WTC11 (cell line): ENCODE measurements around the gene EVI5L. TPM values are rescaled to one million over a fixed set of nuclear protein-coding genes. Genes with fewer than 3 reads are reported as not detected.

Experiments used
- ATAC-seq: fragments of 200-7000 bp; cut with Tn5 transposase; 2 replicates; pipeline ENCODE4 v1.10.0; 2021; ENCODE audit warnings: mild to moderate bottlenecking, moderate library complexity
- CTCF ChIA-PET: fragments of 300-600 bp; sonication (Branson Sonifier 250); formaldehyde crosslinking; loops from one replicate; lab custom pipeline; 2021; ENCODE audit warnings: antibody characterized with exemption; lab: Charles Lee
- POLR2A ChIA-PET: fragments of 350-600 bp; sonication (Branson Sonifier 250); formaldehyde crosslinking; loops from one replicate; lab custom pipeline; 2021; ENCODE audit warnings: antibody characterized with exemption; lab: Charles Lee
- DNase-seq: peaks from one replicate; pipeline ENCODE4 v3.0.0; 2021; ENCODE audit warnings: low spot score
- H3K27ac Mint-ChIP-seq: 2 replicates; pipeline ENCODE4 v1.8.0; 2021; ENCODE audit warnings: mixed read lengths
- H3K27me3 Mint-ChIP-seq: 2 replicates; pipeline ENCODE4 v1.8.0; 2021; ENCODE audit warnings: low read depth, mild to moderate bottlenecking, moderate library complexity, mixed read lengths
- H3K36me3 Mint-ChIP-seq: 2 replicates; pipeline ENCODE4 v1.8.0; 2021; ENCODE audit warnings: mixed read lengths
- H3K4me1 Mint-ChIP-seq: 2 replicates; pipeline ENCODE4 v1.8.0; 2022; ENCODE audit warnings: mixed read lengths
- H3K4me3 Mint-ChIP-seq: 2 replicates; pipeline ENCODE4 v1.8.0; 2021; ENCODE audit warnings: mild to moderate bottlenecking, moderate library complexity, mixed read lengths
- H3K9me3 Mint-ChIP-seq: 2 replicates; pipeline ENCODE4 v1.8.0; 2021; ENCODE audit warnings: mixed read lengths
- ATF1 ChIP-seq: sonication (generic); formaldehyde crosslinking; IDR thresholded peaks from 2 replicates; pipeline ENCODE4 v1.8.1; 2023; ENCODE audit warnings: mild to moderate bottlenecking, moderate library complexity, missing genetic modification reagents
- FOXJ3 ChIP-seq: sonication (generic); formaldehyde crosslinking; IDR thresholded peaks from 2 replicates; pipeline ENCODE4 v1.9.0; 2021; ENCODE audit warnings: missing genetic modification reagents, mild to moderate bottlenecking, borderline replicate concordance
- FOXP1 ChIP-seq: sonication (generic); formaldehyde crosslinking; IDR thresholded peaks from 2 replicates; pipeline ENCODE4 v1.8.0; 2022; ENCODE audit warnings: missing genetic modification reagents, mild to moderate bottlenecking, moderate library complexity, borderline replicate concordance
- GTF2I ChIP-seq: fragments of 250-450 bp; sonication (Bioruptor Pico); conservative IDR thresholded peaks from 2 replicates; pipeline ENCODE4 v1.4.0; 2021; ENCODE audit warnings: mild to moderate bottlenecking
- HMGA2 ChIP-seq: fragments of 250-450 bp; sonication (Bioruptor Pico); IDR thresholded peaks from 2 replicates; pipeline ENCODE4 v1.4.0; 2021; ENCODE audit warnings: mild to moderate bottlenecking, moderate library complexity
- IRF2 ChIP-seq: sonication (generic); formaldehyde crosslinking; IDR thresholded peaks from 2 replicates; pipeline ENCODE4 v1.8.0; 2022; ENCODE audit warnings: low read depth, missing genetic modification reagents, borderline replicate concordance
- KAT7 ChIP-seq: sonication (generic); formaldehyde crosslinking; IDR thresholded peaks from 2 replicates; pipeline ENCODE4 v1.8.1; 2023; ENCODE audit warnings: missing genetic modification reagents, mild to moderate bottlenecking, borderline replicate concordance
- MYBL2 ChIP-seq: sonication (generic); formaldehyde crosslinking; IDR thresholded peaks from 2 replicates; pipeline ENCODE4 v1.8.1; 2023; ENCODE audit warnings: mild to moderate bottlenecking, moderate library complexity, missing genetic modification reagents
- NFYB ChIP-seq: sonication (generic); formaldehyde crosslinking; conservative IDR thresholded peaks from 2 replicates; pipeline ENCODE4 v1.8.0; 2022; ENCODE audit warnings: low read depth, missing genetic modification reagents
- NR1H2 ChIP-seq: sonication (generic); formaldehyde crosslinking; IDR thresholded peaks from 2 replicates; pipeline ENCODE4 v1.9.0; 2021; ENCODE audit warnings: mild to moderate bottlenecking, moderate library complexity, missing genetic modification reagents
- NR2C2 ChIP-seq: sonication (generic); formaldehyde crosslinking; IDR thresholded peaks from 2 replicates; pipeline ENCODE4 v1.8.0; 2022; ENCODE audit warnings: mild to moderate bottlenecking, missing genetic modification reagents
- NR3C1 ChIP-seq: sonication (generic); formaldehyde crosslinking; conservative IDR thresholded peaks from 2 replicates; pipeline ENCODE4 v1.8.1; 2023; ENCODE audit warnings: low read depth, mild to moderate bottlenecking, missing genetic modification reagents
- TEAD1 ChIP-seq: sonication (generic); formaldehyde crosslinking; IDR thresholded peaks from 2 replicates; pipeline ENCODE4 v1.8.0; 2022; ENCODE audit warnings: mild to moderate bottlenecking, missing genetic modification reagents
- ZNF121 ChIP-seq: sonication (generic); formaldehyde crosslinking; IDR thresholded peaks from 2 replicates; pipeline ENCODE4 v1.8.0; 2023; ENCODE audit warnings: missing genetic modification reagents
- ZNF396 ChIP-seq: fragments of 250-450 bp; sonication (Bioruptor Pico); IDR thresholded peaks from 2 replicates; pipeline ENCODE4 v1.8.0; 2021; ENCODE audit warnings: mild to moderate bottlenecking, moderate library complexity, borderline replicate concordance
- ZNF416 ChIP-seq: fragments of 250-450 bp; sonication (Bioruptor Pico); IDR thresholded peaks from 2 replicates; pipeline ENCODE4 v1.9.0; 2021; ENCODE audit warnings: mild to moderate bottlenecking, inconsistent platforms
- ZNF512 ChIP-seq: sonication (generic); formaldehyde crosslinking; IDR thresholded peaks from 2 replicates; pipeline ENCODE4 v1.8.1; 2022; ENCODE audit warnings: missing genetic modification reagents, borderline replicate concordance
- total RNA-seq: library from RNA; stranded (reverse); gene quantifications from 3 replicates; pipeline ENCODE4 v1.2.3, GENCODE V29; 2021
- TF ChIP-seq, protein P1 (sequence below): fragments of 250-450 bp; sonication (Bioruptor Pico); IDR thresholded peaks from 2 replicates; pipeline ENCODE4 v1.9.0; 2021; ENCODE audit warnings: mild to moderate bottlenecking, borderline replicate concordance
- TF ChIP-seq, protein P2 (sequence below): sonication (generic); formaldehyde crosslinking; IDR thresholded peaks from 2 replicates; pipeline ENCODE4 v1.8.1; 2022; ENCODE audit warnings: mild to moderate bottlenecking, missing genetic modification reagents, moderate library complexity, borderline replicate concordance
- TF ChIP-seq, protein P3 (sequence below): sonication (generic); formaldehyde crosslinking; IDR thresholded peaks from 2 replicates; pipeline ENCODE4 v1.8.0; 2023; ENCODE audit warnings: mild to moderate bottlenecking, missing genetic modification reagents
- TF ChIP-seq, protein P4 (sequence below): fragments of 250-450 bp; sonication (Bioruptor Pico); IDR thresholded peaks from 2 replicates; pipeline ENCODE4 v1.9.0; 2021; ENCODE audit warnings: moderate library complexity, mild to moderate bottlenecking, inconsistent platforms, borderline replicate concordance

Gene EVI5L
- total RNA-seq, 1 experiment from 2014 or later, result 10.5 TPM

GRCh38 chr19:7864690-7865074, 34.7 kb downstream of the EVI5L start:
- ATAC-seq, result no peak
- TF ChIP-seq, protein P1, sequence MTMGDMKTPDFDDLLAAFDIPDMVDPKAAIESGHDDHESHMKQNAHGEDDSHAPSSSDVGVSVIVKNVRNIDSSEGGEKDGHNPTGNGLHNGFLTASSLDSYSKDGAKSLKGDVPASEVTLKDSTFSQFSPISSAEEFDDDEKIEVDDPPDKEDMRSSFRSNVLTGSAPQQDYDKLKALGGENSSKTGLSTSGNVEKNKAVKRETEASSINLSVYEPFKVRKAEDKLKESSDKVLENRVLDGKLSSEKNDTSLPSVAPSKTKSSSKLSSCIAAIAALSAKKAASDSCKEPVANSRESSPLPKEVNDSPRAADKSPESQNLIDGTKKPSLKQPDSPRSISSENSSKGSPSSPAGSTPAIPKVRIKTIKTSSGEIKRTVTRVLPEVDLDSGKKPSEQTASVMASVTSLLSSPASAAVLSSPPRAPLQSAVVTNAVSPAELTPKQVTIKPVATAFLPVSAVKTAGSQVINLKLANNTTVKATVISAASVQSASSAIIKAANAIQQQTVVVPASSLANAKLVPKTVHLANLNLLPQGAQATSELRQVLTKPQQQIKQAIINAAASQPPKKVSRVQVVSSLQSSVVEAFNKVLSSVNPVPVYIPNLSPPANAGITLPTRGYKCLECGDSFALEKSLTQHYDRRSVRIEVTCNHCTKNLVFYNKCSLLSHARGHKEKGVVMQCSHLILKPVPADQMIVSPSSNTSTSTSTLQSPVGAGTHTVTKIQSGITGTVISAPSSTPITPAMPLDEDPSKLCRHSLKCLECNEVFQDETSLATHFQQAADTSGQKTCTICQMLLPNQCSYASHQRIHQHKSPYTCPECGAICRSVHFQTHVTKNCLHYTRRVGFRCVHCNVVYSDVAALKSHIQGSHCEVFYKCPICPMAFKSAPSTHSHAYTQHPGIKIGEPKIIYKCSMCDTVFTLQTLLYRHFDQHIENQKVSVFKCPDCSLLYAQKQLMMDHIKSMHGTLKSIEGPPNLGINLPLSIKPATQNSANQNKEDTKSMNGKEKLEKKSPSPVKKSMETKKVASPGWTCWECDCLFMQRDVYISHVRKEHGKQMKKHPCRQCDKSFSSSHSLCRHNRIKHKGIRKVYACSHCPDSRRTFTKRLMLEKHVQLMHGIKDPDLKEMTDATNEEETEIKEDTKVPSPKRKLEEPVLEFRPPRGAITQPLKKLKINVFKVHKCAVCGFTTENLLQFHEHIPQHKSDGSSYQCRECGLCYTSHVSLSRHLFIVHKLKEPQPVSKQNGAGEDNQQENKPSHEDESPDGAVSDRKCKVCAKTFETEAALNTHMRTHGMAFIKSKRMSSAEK (CRISPR knock-in tag), result no peak
- TF ChIP-seq IRF2 (CRISPR knock-in tag), result no peak
- TF ChIP-seq ATF1 (CRISPR knock-in tag), result no peak
- no peak for TF ChIP-seq GTF2I (CRISPR knock-in tag)
- TF ChIP-seq FOXP1, result no peak
- no peak for TF ChIP-seq MYBL2 (CRISPR knock-in tag)
- no peak for TF ChIP-seq NR1H2
- TF ChIP-seq ZNF512 (CRISPR knock-in tag), result no peak
- no peak for TF ChIP-seq HMGA2 (CRISPR knock-in tag)
- no peak for TF ChIP-seq KAT7 (CRISPR knock-in tag)
- no peak for TF ChIP-seq ZNF396 (CRISPR knock-in tag)
- TF ChIP-seq NR3C1, result no peak
- TF ChIP-seq, protein P2, sequence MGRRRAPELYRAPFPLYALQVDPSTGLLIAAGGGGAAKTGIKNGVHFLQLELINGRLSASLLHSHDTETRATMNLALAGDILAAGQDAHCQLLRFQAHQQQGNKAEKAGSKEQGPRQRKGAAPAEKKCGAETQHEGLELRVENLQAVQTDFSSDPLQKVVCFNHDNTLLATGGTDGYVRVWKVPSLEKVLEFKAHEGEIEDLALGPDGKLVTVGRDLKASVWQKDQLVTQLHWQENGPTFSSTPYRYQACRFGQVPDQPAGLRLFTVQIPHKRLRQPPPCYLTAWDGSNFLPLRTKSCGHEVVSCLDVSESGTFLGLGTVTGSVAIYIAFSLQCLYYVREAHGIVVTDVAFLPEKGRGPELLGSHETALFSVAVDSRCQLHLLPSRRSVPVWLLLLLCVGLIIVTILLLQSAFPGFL (CRISPR knock-in tag), result no peak
- Mint-ChIP-seq H3K4me3 (no peak overlapping the region), H3K9me3 (no peaks in the 10 kb centered on the region), H3K27me3 (peaks cover 82% of the 10 kb centered on the region), H3K27ac (no peak overlapping the region), H3K4me1 (peaks cover 18% of the 10 kb centered on the region), H3K36me3 (no peaks in the 10 kb centered on the region)
- POLR2A ChIA-PET, result no interaction called here
- CTCF ChIA-PET, result interaction anchor here (1.4 to 4.5 kb wide), 4 partner anchors 12 to 296 kb away, joined by 4 to 45 read pairs (median 10); no protein-coding TSS in a partner anchor
- no peak for DNase-seq

DNA sequence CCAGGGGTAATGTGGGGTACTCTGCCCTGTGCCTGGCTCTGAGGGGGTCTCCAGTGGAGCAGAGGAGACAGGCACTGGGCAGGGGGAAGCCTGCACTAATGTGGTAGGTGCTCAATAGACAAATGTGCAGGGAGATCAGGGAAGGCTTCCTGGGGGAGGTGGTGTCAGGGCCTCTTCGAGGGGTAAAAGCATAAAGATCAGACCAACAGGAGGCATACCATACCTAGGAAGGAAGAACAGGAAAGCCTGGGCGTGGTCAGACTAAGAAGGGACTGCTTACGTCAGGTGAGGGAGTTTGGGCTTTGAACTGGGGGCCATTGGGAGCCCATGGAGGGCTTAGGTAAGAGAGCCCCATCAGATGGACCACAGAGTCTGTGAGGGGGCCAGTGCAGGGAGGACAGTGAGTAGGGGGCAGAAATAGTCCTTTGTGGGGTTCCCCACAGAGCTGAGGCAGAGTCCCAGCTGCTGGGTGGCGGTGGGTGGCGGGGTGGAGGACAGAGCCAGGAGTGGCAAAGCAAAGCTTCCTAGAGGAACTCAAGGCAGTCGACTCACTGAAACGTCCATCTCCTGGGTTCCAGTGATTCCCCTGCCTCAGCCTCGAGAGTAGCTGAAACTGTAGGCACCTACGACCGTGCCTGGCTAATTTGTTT, 35.4 kb downstream of the EVI5L start:
- CTCF ChIA-PET, result interaction anchor here (0.9 to 2.7 kb wide), 4 partner anchors 13 to 297 kb away, joined by 4 to 8 read pairs (median 4); no protein-coding TSS in a partner anchor
- H3K27ac Mint-ChIP-seq, result no peak overlapping the region
- TF ChIP-seq ZNF121 (CRISPR knock-in tag) (no peak), KAT7 (CRISPR knock-in tag) (no peak), ZNF512 (CRISPR knock-in tag) (no peak), NFYB (CRISPR knock-in tag) (no peak), TEAD1 (CRISPR knock-in tag) (no peak), FOXJ3 (CRISPR knock-in tag) (no peak), NR2C2 (CRISPR knock-in tag) (no peak), FOXP1 (no peak), ZNF416 (CRISPR knock-in tag) (no peak)
- TF ChIP-seq, protein P3, sequence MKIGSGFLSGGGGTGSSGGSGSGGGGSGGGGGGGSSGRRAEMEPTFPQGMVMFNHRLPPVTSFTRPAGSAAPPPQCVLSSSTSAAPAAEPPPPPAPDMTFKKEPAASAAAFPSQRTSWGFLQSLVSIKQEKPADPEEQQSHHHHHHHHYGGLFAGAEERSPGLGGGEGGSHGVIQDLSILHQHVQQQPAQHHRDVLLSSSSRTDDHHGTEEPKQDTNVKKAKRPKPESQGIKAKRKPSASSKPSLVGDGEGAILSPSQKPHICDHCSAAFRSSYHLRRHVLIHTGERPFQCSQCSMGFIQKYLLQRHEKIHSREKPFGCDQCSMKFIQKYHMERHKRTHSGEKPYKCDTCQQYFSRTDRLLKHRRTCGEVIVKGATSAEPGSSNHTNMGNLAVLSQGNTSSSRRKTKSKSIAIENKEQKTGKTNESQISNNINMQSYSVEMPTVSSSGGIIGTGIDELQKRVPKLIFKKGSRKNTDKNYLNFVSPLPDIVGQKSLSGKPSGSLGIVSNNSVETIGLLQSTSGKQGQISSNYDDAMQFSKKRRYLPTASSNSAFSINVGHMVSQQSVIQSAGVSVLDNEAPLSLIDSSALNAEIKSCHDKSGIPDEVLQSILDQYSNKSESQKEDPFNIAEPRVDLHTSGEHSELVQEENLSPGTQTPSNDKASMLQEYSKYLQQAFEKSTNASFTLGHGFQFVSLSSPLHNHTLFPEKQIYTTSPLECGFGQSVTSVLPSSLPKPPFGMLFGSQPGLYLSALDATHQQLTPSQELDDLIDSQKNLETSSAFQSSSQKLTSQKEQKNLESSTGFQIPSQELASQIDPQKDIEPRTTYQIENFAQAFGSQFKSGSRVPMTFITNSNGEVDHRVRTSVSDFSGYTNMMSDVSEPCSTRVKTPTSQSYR (CRISPR knock-in tag), result no peak
- TF ChIP-seq, protein P4, sequence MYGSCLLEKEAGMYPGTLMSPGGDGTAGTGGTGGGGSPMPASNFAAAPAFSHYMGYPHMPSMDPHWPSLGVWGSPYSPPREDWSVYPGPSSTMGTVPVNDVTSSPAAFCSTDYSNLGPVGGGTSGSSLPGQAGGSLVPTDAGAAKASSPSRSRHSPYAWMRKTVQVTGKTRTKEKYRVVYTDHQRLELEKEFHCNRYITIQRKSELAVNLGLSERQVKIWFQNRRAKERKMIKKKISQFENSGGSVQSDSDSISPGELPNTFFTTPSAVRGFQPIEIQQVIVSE, result no peak

More for the DNA sequence above, 35.4 kb downstream of the EVI5L start:
- H3K4me3 Mint-ChIP-seq, result no peak overlapping the region
- no peak for DNase-seq
- peaks cover 18% of the 10 kb centered on the region for H3K4me1 Mint-ChIP-seq
- ATAC-seq, result no peak
- H3K36me3 Mint-ChIP-seq, result no peaks in the 10 kb centered on the region
- POLR2A ChIA-PET, result no interaction called here
- peaks cover 76% of the 10 kb centered on the region for H3K27me3 Mint-ChIP-seq
- no peaks in the 10 kb centered on the region for H3K9me3 Mint-ChIP-seq
